Activated CD8-positive, alpha-beta memory T cell treated with anti-CD3 and anti-CD28 coated beads for 36 hours (primary cell): ENCODE measurements around the gene PTGES2. TPM values are rescaled to one million over a fixed set of nuclear protein-coding genes. Genes with fewer than 3 reads are reported as not detected.
"Not testable (repeated sequence)": the region's sequence is repeated elsewhere in the genome, so short reads cannot be mapped to it uniquely, and the experiment has no call there.

Source experiments
- CTCF ChIA-PET: fragments of 350-600 bp; sonication (Branson Sonifier 250); formaldehyde crosslinking; loops from one replicate; lab custom pipeline; 2021; ENCODE audit warnings: antibody characterized with exemption; lab: Charles Lee
- POLR2A ChIA-PET: fragments of 350-600 bp; sonication (Branson Sonifier 250); formaldehyde crosslinking; loops from one replicate; lab custom pipeline; 2021; ENCODE audit warnings: antibody characterized with exemption; lab: Charles Lee
- total RNA-seq, 2 experiments: library from RNA; stranded (reverse); gene quantifications; one replicate each; pipeline ENCODE4 v1.2.3, GENCODE V29; 2021

The PTGES2 gene
- total RNA-seq, 2 experiments from 2014 or later = 68.3 to 68.6 TPM

GRCh38 chr9:128084746-128085145 is 42.8 kb downstream of the PTGES2 start:
- CTCF ChIA-PET = interaction anchor here (0.7 to 1.1 kb wide), 4 partner anchors 8 to 33 kb away, joined by 3 read pairs; no protein-coding TSS in a partner anchor
- POLR2A ChIA-PET = interaction anchor here (0.7 kb wide), 1 partner anchor 73 kb away, joined by 4 read pairs; no protein-coding TSS in a partner anchor

DNA sequence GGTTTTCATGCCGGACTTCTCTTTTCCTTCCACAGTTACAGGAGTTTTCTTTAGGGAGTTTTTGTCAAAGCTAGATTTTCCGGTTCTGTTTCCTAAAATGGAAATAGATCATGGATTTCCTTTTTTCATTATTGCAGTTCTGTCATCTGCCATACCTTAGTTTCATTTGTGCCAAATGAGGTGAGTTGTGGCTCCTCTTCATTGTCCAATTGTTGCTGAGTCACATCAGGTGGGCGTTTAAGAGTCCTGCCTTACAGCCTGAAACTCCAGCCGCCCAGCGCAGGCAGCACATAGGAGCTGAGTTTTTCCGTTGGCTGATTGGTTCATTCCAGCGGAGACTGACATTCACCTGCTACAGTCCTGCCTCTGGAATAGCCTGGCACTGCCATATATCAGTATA is 45.4 kb downstream of the PTGES2 start:
- ChIA-PET POLR2A (no interaction called here), CTCF (interaction anchor here (1.3 to 1.8 kb wide), 3 partner anchors 10 to 47 kb away, joined by 3 to 7 read pairs (median 4); no protein-coding TSS in a partner anchor)

DNA sequence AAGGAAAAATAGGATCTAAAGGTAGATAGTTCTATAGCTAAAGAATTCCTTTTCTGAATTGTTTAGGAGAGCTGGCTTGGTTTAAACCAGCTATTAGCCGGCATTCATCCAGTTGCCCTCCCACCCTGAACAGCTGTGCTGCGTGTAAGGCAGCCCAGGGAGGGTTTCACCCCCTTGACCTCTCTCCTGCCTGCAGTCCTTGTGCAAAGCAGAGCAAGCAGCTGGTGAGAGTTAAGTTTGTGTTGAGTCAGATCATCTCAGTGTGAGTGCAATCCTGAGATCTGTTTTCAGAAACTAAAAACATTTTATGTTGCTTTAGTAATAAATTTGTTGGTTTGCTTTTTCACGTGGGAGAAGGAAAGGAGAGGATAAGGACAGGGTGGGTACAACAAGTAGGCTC is 46.5 kb downstream of the PTGES2 start:
- POLR2A ChIA-PET = no interaction called here
- CTCF ChIA-PET = interaction anchor here (0.9 to 1.7 kb wide), 2 partner anchors 9 to 11 kb away, joined by 3 to 4 read pairs; no protein-coding TSS in a partner anchor

DNA sequence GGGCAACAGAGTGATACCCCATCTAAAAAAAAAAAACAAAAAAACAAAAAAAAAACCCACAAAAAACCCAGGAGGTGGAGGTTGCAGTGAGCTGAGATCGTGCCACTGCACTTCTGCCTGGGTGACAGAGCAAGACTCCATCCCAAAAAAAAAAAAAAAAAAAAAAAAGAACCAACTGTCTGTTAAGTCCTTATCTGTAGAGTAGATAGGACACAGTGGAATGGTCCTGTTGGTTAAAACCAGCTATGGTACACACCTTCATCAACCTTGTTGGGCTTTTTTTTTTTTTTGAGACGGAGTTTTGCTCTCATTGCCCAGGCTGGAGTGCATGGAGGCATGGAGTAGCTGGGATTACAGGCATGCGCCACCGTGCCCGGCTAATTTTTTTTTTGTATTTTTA is 47.3 kb downstream of the PTGES2 start:
- ChIA-PET CTCF (interaction anchor here (0.7 to 0.9 kb wide), 2 partner anchors 12 to 81 kb away, joined by 3 read pairs; no protein-coding TSS in a partner anchor), POLR2A (interaction anchor here (0.6 kb wide), 1 partner anchor 30 kb away, joined by 5 read pairs; no protein-coding TSS in a partner anchor)

DNA sequence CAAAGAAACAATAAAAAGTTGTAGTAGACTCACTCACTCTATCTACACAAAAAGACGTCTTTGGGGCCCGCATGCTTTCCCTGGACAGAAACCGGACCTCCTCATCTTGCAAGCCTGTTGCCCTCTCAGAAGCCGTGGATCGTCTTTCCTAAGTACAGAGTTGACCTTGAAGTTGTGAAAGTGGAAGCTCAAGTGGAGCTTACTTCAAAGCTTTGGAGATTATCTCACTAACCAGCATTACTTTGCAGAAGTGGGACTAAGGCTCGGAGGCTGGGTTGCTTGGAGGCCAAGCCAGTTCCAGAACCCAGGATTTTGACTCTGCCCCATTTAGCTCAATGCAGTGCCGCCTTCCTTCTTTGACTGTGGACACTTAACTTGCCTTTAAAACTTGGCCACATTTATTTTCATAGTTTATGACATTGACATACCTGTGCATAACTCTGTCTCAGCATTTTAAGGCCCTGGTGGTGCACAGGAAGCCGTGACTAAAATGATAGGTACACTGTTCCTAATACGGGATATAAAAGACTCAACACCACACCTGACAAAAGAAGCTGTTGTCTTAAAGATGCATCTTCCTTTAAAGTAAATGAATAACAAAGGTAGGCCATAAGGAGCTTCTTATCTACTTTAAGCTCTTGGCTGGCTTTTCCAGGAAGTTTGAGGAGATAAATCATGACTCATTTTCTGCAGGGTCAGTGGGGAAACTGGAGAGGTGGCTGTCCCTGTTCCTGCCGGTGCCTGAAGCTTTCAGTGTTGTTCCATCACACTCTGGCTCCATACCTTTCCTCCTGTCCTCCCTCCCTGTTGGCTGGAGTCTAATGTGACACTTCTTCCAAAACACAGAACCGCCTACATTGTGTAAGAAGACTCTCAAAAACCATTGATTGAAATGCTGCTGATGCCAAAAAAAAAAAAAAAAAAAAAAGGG is 48.8 kb downstream of the PTGES2 start:
- POLR2A ChIA-PET = interaction anchor here (0.5 kb wide), 1 partner anchor 51 kb away, joined by 4 read pairs; no protein-coding TSS in a partner anchor
- CTCF ChIA-PET = interaction anchor here (0.5 to 1.1 kb wide), 5 partner anchors 9 to 691 kb away, joined by 4 read pairs; no protein-coding TSS in a partner anchor

- CTCF ChIA-PET = interaction anchor here (0.6 to 0.7 kb wide), 2 partner anchors 10 to 11 kb away, joined by 4 read pairs; no protein-coding TSS in a partner anchor
- POLR2A ChIA-PET = no interaction called here
These were observed 49.6 kb downstream of the PTGES2 start for GRCh38 chr9:128077847-128078503.

DNA sequence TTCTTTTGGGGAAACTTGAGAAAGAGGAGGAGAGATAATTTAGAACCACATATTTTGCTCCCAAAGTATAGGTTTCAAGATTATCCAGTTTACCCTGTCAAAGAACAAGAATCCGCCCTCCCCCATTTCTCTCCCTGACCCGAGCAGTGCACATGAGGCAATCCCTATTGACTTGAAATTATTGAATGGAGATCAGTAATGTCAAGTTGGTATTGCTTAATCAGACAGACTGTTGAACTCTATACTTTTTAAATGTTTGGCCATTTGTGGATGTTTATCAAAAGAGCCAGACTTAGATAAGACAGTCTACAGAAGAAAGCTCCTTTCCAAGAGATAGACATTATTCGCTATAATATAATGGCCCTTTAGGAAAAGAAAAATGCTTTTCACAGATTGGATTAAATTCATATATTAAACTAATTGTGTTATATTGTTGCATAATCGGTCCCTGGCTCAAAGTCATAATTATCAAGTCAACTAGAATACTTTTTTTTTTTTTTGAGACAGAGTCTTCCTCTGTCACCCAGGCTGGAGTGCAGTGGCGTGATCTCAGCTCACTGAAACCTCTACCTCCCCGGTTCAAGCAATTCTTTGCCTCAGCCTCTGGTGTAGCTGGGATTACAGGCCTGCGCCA is 54.2 kb downstream of the PTGES2 start:
- CTCF ChIA-PET = interaction anchor here (1.0 to 2.0 kb wide), 5 partner anchors 8 to 131 kb away, joined by 4 to 6 read pairs (median 4); no protein-coding TSS in a partner anchor
- POLR2A ChIA-PET = interaction anchor here (0.7 kb wide), 1 partner anchor 163 kb away, joined by 5 read pairs; no protein-coding TSS in a partner anchor

DNA sequence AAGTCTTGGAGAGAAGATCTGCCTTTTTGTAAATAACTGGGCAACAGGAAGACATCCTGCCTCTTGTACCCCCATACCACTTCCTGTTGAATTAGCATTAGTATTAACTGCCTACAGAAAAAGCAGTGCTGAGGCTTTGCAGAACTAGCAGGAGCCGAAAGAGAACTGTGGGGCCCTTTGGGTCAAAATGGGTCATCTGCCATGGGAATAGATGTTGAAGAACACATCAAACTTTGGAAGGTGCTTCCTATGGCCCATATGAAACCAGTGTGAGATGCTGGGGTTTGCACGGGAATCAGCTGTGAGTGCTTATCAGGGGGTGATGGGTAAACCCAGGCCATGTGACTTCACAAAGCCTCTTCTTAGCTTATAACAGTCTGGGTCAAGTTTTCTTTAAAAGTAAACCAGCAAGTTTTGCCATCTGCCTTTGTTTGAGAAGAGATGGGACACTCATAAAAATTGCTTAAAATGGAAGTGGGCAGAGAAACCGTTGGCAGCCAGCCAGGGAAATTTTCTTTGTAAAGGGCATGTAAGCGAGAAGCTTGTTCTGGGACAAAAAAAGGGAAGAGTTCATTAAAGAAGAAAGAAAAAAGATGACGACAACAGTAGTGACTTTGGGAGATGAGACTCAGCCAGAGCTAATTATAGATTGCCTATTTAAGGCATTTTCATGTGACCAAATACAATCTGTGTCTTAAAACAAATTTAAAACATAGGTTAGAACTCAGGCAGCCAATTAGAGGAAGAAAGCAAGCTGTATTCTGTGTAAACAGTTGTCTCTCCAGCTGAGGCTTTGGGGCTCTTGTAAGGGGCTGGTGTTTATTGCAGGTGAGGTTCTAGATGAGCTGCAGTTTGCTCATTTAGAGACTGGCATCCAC is 55.1 kb downstream of the PTGES2 start:
- POLR2A ChIA-PET = no interaction called here
- CTCF ChIA-PET = interaction anchor here (0.6 to 2.0 kb wide), 6 partner anchors 9 to 130 kb away, joined by 3 to 6 read pairs (median 4); no protein-coding TSS in a partner anchor

- POLR2A ChIA-PET = not testable (repeated sequence)
These were observed 56.1 kb downstream of the PTGES2 start for GRCh38 chr9:128071475-128071874.

DNA sequence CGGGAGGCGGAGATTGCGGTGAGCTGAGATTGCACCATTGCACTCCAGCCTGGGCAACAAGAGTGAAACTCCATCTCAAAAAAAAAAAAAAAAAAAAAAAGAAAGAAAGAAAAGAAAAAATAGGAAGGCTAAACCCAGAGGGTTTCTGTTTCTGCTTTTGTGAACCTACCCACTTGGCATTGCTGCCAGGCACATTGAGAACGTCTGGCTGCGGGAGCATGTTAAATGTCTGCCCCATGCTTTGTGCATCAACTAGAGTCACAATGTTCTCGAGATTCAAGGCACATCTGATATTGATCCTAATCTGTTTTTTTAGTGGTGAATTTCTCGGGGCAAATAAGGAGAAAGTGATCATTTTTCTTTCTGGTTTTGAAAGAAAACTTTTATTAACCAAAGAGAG is 56.7 kb downstream of the PTGES2 start:
- ChIA-PET POLR2A (interaction anchor here (0.6 kb wide), 1 partner anchor 96 kb away, joined by 3 read pairs; no protein-coding TSS in a partner anchor), CTCF (interaction anchor here (0.8 to 1.0 kb wide), 2 partner anchors 8 to 93 kb away, joined by 3 read pairs; no protein-coding TSS in a partner anchor)

More at GRCh38 chr9:128071475-128071874, 56.1 kb downstream of the PTGES2 start:
- CTCF ChIA-PET = interaction anchor here (1.0 to 2.0 kb wide), 2 partner anchors 9 to 10 kb away, joined by 3 to 4 read pairs; no protein-coding TSS in a partner anchor

Other genes with a start within 250 kb of the PTGES2 start
- 10 to 100 TPM; 52.6 to 61.1 TPM for gene ST6GALNAC6, start 228.1 kb downstream of the PTGES2 start, total RNA-seq
- 10 to 100 TPM; 44.1 to 44.2 TPM for gene ST6GALNAC4, start 210.7 kb downstream of the PTGES2 start, total RNA-seq
- 1 to 10 TPM; 1.0 to 2.5 TPM for gene PIP5KL1, start 197.0 kb downstream of the PTGES2 start, total RNA-seq
- gene DPM2, start 189.9 kb downstream of the PTGES2 start, total RNA-seq = 10 to 100 TPM; 74.8 to 76.5 TPM
- gene EEIG1, start 146.7 kb downstream of the PTGES2 start, total RNA-seq = 10 to 100 TPM; 47.3 to 48.5 TPM
- 10 to 100 TPM; 13.3 to 15.1 TPM for gene NAIF1, start 60.4 kb downstream of the PTGES2 start, total RNA-seq
- gene SLC25A25, start 59.5 kb downstream of the PTGES2 start, total RNA-seq = 10 to 100 TPM; 15.5 to 16.0 TPM
- gene LCN2, start 21.7 kb upstream of the PTGES2 start, total RNA-seq = not detected
- gene BBLN, start 32.5 kb upstream of the PTGES2 start, total RNA-seq = 10 to 100 TPM; 74.3 to 75.8 TPM
- 100 to 1,000 TPM; 115 to 119 TPM for gene CIZ1, start 63.8 kb upstream of the PTGES2 start, total RNA-seq
- gene DNM1, start 75.7 kb upstream of the PTGES2 start, total RNA-seq = under 1 TPM; 0.40 to 0.65 TPM
- 10 to 100 TPM; 34.0 to 35.2 TPM for gene GOLGA2, start 148.3 kb upstream of the PTGES2 start, total RNA-seq
- 10 to 100 TPM; 18.1 to 19.5 TPM for gene SWI5, start 148.5 kb upstream of the PTGES2 start, total RNA-seq
- 10 to 100 TPM; 45.2 to 47.8 TPM for gene TRUB2, start 194.7 kb upstream of the PTGES2 start, total RNA-seq
- 10 to 100 TPM; 47.5 to 52.3 TPM for gene COQ4, start 195.1 kb upstream of the PTGES2 start, total RNA-seq
- 10 to 100 TPM; 37.5 to 39.8 TPM for gene SLC27A4, start 212.8 kb upstream of the PTGES2 start, total RNA-seq
- gene URM1, start 243.6 kb upstream of the PTGES2 start, total RNA-seq = 10 to 100 TPM; 87.5 to 93.8 TPM